B cell (primary cell): ENCODE results near the gene TSC1. TPM values are rescaled to one million over a fixed set of nuclear protein-coding genes. Genes with fewer than 3 reads are reported as not detected.

Experiments used
- ATAC-seq: fragments of 200-7000 bp; cut with Tn5 transposase; one replicate; pipeline ENCODE4 v1.10.0; 2021; ENCODE audit warnings: low read depth, mild to moderate bottlenecking, moderate number of reproducible peaks, moderate library complexity
- CTCF ChIA-PET: fragments of 350-600 bp; sonication (Branson Sonifier 250); formaldehyde crosslinking; loops from one replicate; lab custom pipeline; 2021; ENCODE audit warnings: antibody characterized with exemption, inconsistent platforms; lab: Charles Lee
- POLR2A ChIA-PET: fragments of 350-600 bp; sonication (Branson Sonifier 250); formaldehyde crosslinking; loops from one replicate; lab custom pipeline; 2021; ENCODE audit warnings: antibody characterized with exemption; lab: Charles Lee
- DNase-seq: peaks from one replicate; pipeline ENCODE4 v3.0.0; 2013
- H2AFZ ChIP-seq: 2 replicates; pipeline ENCODE4 v1.6.1; 2012; ENCODE audit warnings: mild to moderate bottlenecking, low read depth, low read length; ENCODE audit not compliant: insufficient read depth, poor library complexity, severe bottlenecking
- H3K27ac ChIP-seq, 2 donors: 1 replicate in 1 of 2; 2 replicates in 1 of 2; pipeline ENCODE4 v1.5.1; 2012 to 2013; ENCODE audit warnings: low read length in 2 of 2, mild to moderate bottlenecking in 2 of 2, moderate library complexity in 1 of 2
- H3K27me3 ChIP-seq, 4 experiments: fragments of 200-600 bp in 1 of 4; sonication (generic) in 1 of 4; replicated peaks in 1 of 4; 1 replicate in 2 of 4; 2 replicates in 2 of 4; pipeline versions ENCODE4 v1.6.1 to v1.7.0; 2013 to 2016; ENCODE audit warnings: low read length in 3 of 4, mild to moderate bottlenecking in 2 of 4, mixed read lengths in 1 of 4, moderate library complexity in 1 of 4; ENCODE audit not compliant: insufficient read depth in 4 of 4, control insufficient read depth in 3 of 4; ENCODE audit errors: control extremely low read depth in 1 of 4
- H3K36me3 ChIP-seq, 2 experiments: replicated peaks in 1 of 2; 1 replicate in 1 of 2; 2 replicates in 1 of 2; pipeline versions ENCODE4 v1.6.1 to v1.7.1; 2013; ENCODE audit warnings: low read length in 1 of 2; ENCODE audit not compliant: insufficient read depth in 2 of 2, control insufficient read depth in 1 of 2; ENCODE audit errors: control extremely low read depth in 1 of 2, extremely low read depth in 1 of 2
- H3K4me1 ChIP-seq, 2 donors: fragments of 200-600 bp in 1 of 2; sonication (generic) in 1 of 2; 1 replicate in 1 of 2; 2 replicates in 1 of 2; pipeline versions ENCODE4 v1.5.1 to v1.6.1; 2013 to 2017; ENCODE audit warnings: low read length in 2 of 2; ENCODE audit not compliant: control insufficient read depth in 2 of 2, insufficient read depth in 2 of 2
- H3K4me2 ChIP-seq: replicated peaks from 2 replicates; pipeline ENCODE3; 2012; ENCODE audit warnings: mild to moderate bottlenecking, low read depth, low read length; ENCODE audit not compliant: poor library complexity, severe bottlenecking
- H3K4me3 ChIP-seq, 5 experiments: fragments of 200-600 bp in 1 of 5; sonication (generic) in 1 of 5; 1 replicate in 3 of 5; 2 replicates in 2 of 5; pipeline versions ENCODE4 v1.5.1 to v1.7.0; 2011 to 2016; ENCODE audit warnings: low read length in 4 of 5, mild to moderate bottlenecking in 4 of 5, low read depth in 2 of 5, control low read depth in 1 of 5, moderate library complexity in 1 of 5; ENCODE audit not compliant: insufficient read depth in 1 of 5; ENCODE audit errors: control extremely low read depth in 1 of 5, extremely low read depth in 1 of 5
- H3K79me2 ChIP-seq: fragments of 200-600 bp; sonication (generic); one replicate; pipeline ENCODE4 v1.6.0; 2016; ENCODE audit warnings: low read length; ENCODE audit not compliant: control insufficient read depth, insufficient read depth
- H3K9ac ChIP-seq: fragments of 200-600 bp; sonication (generic); 2 replicates; pipeline ENCODE4 v1.6.1; 2017; ENCODE audit warnings: mild to moderate bottlenecking, low read length, moderate library complexity
- H3K9me3 ChIP-seq, 3 donors: one replicate each; pipeline versions ENCODE4 v1.6.1 to v1.7.1; 2013; ENCODE audit warnings: low read length in 2 of 3; ENCODE audit not compliant: control insufficient read depth in 2 of 3, insufficient read depth in 1 of 3; ENCODE audit errors: control extremely low read depth in 1 of 3
- H4K20me1 ChIP-seq: 2 replicates; pipeline ENCODE4 v1.6.0; 2012; ENCODE audit warnings: mild to moderate bottlenecking, low read length; ENCODE audit not compliant: insufficient read depth, control insufficient read depth, poor library complexity, severe bottlenecking
- H3K27ac Mint-ChIP-seq: one replicate; pipeline ENCODE4 v1.8.0; 2021; ENCODE audit warnings: mixed read lengths
- H3K27me3 Mint-ChIP-seq: one replicate; pipeline ENCODE4 v1.8.0; 2021; ENCODE audit warnings: mixed read lengths
- H3K4me1 Mint-ChIP-seq: one replicate; pipeline ENCODE4 v1.8.0; 2021; ENCODE audit warnings: mixed read lengths
- H3K4me3 Mint-ChIP-seq: one replicate; pipeline ENCODE4 v1.8.0; 2021; ENCODE audit warnings: mixed read lengths
- H3K9me3 Mint-ChIP-seq: one replicate; pipeline ENCODE4 v1.8.0; 2022; ENCODE audit warnings: mixed read lengths; ENCODE audit not compliant: insufficient read depth
- CTCF ChIP-seq: fragments of 200-600 bp; IDR thresholded peaks from one replicate; pipeline ENCODE4 v1.8.0; 2022; ENCODE audit warnings: antibody characterized with exemption, mild to moderate bottlenecking
- EZH2 ChIP-seq: IDR thresholded peaks from 2 replicates; pipeline ENCODE4 v1.6.1; 2012; ENCODE audit warnings: borderline replicate concordance, low read depth, mild to moderate bottlenecking, moderate library complexity, low read length; ENCODE audit not compliant: insufficient read depth, poor library complexity, severe bottlenecking
- WGBS: methylation state at CpG from one replicate; pipeline ENCODE4 v1.1.5; 2013; ENCODE audit warnings: missing lambda C conversion rate; ENCODE audit not compliant: insufficient coverage; 5-methylcytosine and 5-hydroxymethylcytosine counted together
- intact Hi-C: fragments of 100-400 bp; cut with micrococcal nuclease; formaldehyde crosslinking; loops from one replicate; pipeline ENCODE4 v1.10.0; 2022
- polyA plus RNA-seq: library from polyadenylated mRNA; depleted of rRNA; stranded (reverse); fragments of >200 nt; gene quantifications from 2 replicates; pipeline ENCODE4 v1.2.3, GENCODE V29; 2012
- total RNA-seq, 2 donors: library from RNA; stranded (reverse); fragments of 120-200 nt in 1 of 2; gene quantifications; 1 replicate in 1 of 2; 2 replicates in 1 of 2; pipeline versions ENCODE4 v1.2.3 to v1.2.4, GENCODE V29; 2013 to 2022

The TSC1 gene
- total and polyA plus RNA-seq, 2 donors (not counting 1 experiment from before 2014, with no cell fraction given), result 34.4 to 102 TPM

DNA sequence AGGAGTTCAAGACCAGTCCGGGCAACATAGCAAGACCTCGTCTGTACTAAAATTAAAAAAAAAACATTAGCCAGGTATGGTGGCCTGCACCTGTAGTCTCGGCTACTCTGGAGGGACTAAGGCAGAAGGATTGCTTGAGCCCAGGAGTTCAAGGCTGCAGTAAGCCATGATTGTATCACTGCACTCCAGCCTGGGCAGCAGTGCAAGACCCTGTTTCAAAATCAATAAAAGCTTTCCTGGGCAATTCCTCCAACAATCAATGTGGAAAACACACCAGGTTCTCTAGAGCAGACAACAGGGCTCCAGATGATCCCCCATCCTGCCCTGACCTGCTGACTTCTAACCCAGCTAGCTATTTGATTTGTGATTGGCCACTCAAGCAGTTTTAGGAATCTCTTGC is 67.6 kb downstream of the TSC1 start:
- no peak overlapping the region for H3K4me3 ChIP-seq
- peak overlapping the region; percentile 79 for H3K4me3 Mint-ChIP-seq

DNA sequence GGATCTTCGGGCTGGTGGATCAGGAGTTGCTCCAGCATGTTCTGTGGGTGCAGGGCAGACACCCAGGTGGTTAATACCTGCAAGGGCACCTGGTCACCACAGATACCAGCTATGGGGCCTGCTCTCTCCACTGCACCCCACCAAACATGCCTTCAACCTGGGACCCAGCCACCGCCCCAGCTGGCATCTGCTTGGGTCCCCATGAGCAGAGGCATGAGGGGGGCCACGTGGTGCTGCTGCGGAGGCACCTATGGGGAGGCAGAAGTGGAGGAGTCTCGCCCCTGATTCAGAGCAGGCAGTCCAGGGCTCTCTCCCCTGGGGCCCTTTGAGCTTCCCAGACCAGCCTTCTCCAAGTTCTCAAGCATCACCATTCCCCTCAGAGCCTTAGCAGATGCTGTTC is 69.3 kb downstream of the TSC1 start:
- Histone ChIP-seq H2AFZ (no peak overlapping the region), H3K79me2 (no peaks in the 10 kb centered on the region), H3K4me1 (peaks cover 15 to 26% of the 10 kb centered on the region in 2 donors), H3K36me3 (no peaks in the 10 kb centered on the region), H3K9me3 (no peaks in the 10 kb centered on the region), H3K4me3 (no peak overlapping the region), H3K4me2 (no peak overlapping the region), H3K27me3 (no peaks in the 10 kb centered on the region), H4K20me1 (no peaks in the 10 kb centered on the region), H3K9ac (no peak overlapping the region), H3K27ac (no peak overlapping the region)
- POLR2A ChIA-PET, result no interaction called here
- Mint-ChIP-seq H3K4me1 (peaks cover 21% of the 10 kb centered on the region), H3K4me3 (no peak overlapping the region), H3K9me3 (no peaks in the 10 kb centered on the region), H3K27me3 (no peaks in the 10 kb centered on the region), H3K27ac (no peak overlapping the region)
- intact Hi-C loops, result no loop called here
- ATAC-seq, result no peak
- TF ChIP-seq EZH2 (no peak), CTCF (no peak)
- no peak for DNase-seq
- CTCF ChIA-PET, result interaction anchor here (1.0 to 1.7 kb wide), 3 partner anchors 26 to 102 kb away, joined by 3 to 4 read pairs (median 3); no protein-coding TSS in a partner anchor
- WGBS, result 81% methylated on average over 5 of the region's 5 CpGs

More for the DNA sequence above, 67.6 kb downstream of the TSC1 start:
- Histone ChIP-seq H3K27ac (no peak overlapping the region), H3K4me2 (no peak overlapping the region), H2AFZ (no peak overlapping the region), H3K9me3 (no peaks in the 10 kb centered on the region), H3K9ac (no peak overlapping the region), H3K79me2 (no peaks in the 10 kb centered on the region), H4K20me1 (no peaks in the 10 kb centered on the region), H3K4me1 (peaks cover 16 to 29% of the 10 kb centered on the region in 2 donors), H3K36me3 (no peaks in the 10 kb centered on the region), H3K27me3 (no peaks in the 10 kb centered on the region)
- H3K27ac Mint-ChIP-seq, result peak overlapping the region; percentile 68
- ChIA-PET CTCF (interaction anchor here (1.1 to 1.8 kb wide), 3 partner anchors 17 to 108 kb away, joined by 3 to 6 read pairs (median 4); no protein-coding TSS in a partner anchor), POLR2A (no interaction called here)
- peaks cover 24% of the 10 kb centered on the region for H3K4me1 Mint-ChIP-seq
- no peaks in the 10 kb centered on the region for H3K9me3 Mint-ChIP-seq
- no peak for TF ChIP-seq CTCF
- no peak for TF ChIP-seq EZH2
- H3K27me3 Mint-ChIP-seq, result no peaks in the 10 kb centered on the region
- DNase-seq (no peak), ATAC-seq (no peak)
- WGBS, result 97% methylated on average over 2 of the region's 3 CpGs
- intact Hi-C loops, result no loop called here
